Measurements from ENCODE around the gene OR9K2.
"Not testable (repeated sequence)": the region's sequence is repeated elsewhere in the genome, so short reads cannot be mapped to it uniquely, and the experiment has no call there.

OR9K2 gene

DNA sequence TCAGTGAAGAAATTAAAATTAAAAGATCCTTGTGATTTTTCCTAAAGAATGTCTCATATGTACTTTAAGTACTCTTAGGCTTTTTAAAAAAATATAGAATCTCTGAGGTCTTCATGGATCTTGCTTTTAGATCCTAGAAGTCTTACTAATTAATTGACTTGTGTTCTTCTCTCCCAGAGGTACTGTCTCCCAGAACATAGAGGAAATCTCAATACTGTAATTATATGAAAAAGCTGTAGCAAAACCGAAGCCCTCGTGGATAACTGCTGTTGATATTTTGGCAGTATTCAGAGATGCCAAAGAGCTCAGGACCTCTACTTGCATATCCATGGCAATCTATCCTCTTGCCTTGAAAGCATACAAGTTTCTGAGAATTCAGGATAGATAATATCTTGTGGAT is at the start of gene OR9K2:
OR9K2 (plus strand) TSS at position 301 of the 400 bp plus-strand sequence. CDS start 3,429 bp downstream, outside the sequence.
- no peak for DNase-seq (ENCODE audit: low spot score)

- DNase-seq (ENCODE audit: low spot score) = no peak
These were observed 33.6 kb upstream of the OR9K2 start for GRCh38 chr12:55092579-55092978.

DNA sequence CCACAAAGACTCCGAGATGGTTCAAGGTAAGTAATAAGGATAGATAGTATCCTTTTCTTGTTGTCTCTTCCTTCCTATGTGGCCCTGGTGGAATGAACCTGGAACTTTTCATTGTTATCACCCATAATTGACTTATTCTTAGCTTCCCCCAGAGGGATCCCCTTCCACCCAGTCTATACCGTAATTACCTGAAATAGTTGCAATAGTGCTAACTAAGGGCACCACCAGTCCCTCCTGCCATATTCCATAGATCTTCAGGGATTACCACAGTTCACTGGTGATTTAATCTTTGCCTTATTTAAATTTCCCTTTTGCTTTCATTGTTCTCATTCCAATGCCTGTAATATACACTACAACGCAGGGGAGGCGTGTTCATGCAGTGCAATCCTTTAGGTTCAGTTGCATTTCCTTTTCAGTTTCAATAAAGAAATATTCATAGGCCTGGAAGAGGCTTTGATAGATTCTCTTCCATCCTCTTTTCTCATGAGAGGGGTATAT is 13.8 kb upstream of the OR9K2 start:
- DNase-seq (ENCODE audit: low spot score) = no peak

- DNase-seq (ENCODE audit: low spot score) = no peak
These were observed 10.1 kb upstream of the OR9K2 start for GRCh38 chr12:55116152-55116551.

GRCh38 chr12:55132816-55133215 is 6.6 kb downstream of the OR9K2 start:
- no peak for DNase-seq (ENCODE audit: low spot score)

DNA sequence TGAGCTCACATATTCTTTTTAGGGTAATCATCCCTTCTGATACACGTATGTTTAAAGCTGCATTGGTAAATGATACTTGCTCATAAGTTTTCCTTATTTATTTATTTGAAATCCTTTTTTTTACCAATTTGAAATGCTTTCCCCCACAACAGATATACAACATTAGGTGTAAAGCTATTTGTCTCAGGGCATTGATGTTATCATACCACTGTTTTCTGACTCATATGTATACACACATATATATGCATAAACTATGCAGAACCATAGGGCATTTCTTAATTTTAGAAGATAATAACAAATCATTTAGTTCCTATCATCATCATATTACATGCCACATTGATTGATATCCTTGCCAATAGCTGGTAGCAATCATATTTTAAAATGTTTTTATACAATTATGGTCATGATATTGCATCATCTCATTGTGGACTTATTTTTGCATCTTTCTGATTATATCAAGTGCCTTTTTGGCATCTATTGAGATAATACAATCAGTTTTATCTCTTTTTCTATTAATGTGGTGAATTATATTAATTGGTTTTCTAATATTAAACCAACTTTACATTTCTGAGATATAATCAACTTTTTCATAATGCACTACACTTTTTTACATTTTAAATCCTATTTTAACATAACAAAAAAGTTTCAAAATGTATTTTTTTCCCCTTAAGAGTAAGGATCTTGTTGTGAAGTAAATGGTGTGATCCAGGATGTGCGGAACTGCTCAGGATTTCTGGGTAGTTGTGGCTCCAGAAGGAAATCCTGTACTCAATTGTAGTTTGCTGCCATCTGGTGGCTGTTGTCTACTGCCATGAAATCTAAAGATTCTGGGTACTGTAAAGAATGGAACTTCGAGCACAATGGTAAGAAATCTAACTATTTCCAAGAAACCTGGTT is 16.7 kb downstream of the OR9K2 start:
- DNase-seq (ENCODE audit: low spot score) = peak; percentile 9

DNA sequence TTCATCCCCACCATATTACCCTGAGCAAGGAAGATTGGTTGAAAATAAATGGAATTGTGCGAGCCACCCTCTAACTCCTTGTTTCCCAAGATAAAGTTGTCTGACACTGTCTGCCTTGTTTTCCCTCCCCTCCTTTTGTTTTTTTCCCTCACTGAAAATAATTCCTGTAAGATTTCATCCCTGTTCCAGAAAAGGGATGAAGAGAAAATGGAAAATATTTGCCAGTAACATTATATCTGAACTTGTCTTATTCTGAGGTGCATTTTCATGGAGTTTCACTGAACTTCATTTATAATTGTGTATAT is 17.3 kb downstream of the OR9K2 start:
- no peak for DNase-seq (ENCODE audit: low spot score)

DNA sequence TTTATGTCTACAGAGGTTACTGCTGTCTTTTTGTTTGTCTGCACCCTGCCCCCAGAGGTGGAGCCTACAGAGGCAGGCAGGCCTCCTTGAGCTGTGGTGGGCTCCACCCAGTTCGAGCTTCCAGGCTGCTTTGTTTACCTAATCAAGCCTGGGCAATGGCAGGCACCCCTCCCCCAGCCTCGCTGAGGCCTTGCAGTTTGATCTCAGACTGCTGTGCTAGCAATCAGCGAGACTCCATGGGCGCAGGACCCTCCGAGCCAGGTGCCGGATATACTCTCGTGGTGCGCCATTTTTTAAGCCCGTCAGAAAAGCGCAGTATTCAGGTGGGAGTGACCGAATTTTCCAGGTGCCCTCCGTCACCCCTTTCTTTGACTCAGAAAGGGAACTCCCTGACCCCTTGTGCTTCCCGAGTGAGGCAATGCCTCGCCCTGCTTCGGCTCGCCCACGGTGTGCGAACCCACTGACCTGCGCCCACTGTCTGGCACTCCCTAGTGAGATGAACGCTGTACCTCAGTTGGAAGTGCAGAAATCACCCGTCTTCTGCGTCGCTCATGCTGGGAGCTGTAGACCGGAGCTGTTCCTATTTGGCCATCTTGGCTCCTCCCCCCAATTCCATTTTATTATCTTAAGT is 40.9 kb downstream of the OR9K2 start:
- not testable (repeated sequence) for DNase-seq (ENCODE audit: low spot score)

DNA sequence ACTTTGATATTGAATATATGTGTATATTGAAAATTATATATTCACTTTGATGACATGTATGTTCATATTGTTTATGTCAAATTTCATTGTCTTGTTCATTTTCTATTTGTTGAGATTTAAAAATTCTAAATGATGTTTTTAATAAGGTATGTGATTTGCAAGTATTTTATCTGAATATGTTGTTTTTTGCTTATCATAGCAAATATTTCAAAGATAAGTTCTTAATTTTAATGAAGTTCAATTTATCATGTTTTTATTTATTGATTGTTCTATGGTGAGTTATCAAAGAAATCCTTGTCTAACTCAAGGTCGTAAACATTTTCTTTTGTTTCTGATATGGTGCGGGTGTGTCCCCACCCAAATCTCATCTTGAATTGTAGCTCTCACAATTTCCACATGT is 45.2 kb downstream of the OR9K2 start:
- no peak for DNase-seq (ENCODE audit: low spot score)

DNA sequence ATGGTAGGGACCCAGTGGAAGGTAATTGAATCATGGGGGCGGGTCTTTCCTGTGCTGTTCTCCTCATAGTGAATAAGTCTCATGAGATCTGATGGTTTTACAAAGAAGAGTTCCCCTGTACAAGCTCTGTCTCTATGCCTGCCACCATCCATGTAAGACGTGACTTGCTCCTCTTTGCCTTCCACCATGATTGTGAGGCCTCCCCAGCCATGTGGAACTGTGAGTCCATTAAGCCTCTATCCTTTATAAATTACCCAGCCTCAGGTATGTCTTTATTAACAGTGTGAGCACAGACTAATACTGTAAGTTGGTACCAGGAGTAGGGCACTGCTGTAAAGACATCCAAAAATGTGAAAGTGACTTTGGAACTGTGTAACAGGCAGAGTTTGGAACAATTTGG is 45.6 kb downstream of the OR9K2 start:
- not testable (repeated sequence) for DNase-seq (ENCODE audit: low spot score)

DNA sequence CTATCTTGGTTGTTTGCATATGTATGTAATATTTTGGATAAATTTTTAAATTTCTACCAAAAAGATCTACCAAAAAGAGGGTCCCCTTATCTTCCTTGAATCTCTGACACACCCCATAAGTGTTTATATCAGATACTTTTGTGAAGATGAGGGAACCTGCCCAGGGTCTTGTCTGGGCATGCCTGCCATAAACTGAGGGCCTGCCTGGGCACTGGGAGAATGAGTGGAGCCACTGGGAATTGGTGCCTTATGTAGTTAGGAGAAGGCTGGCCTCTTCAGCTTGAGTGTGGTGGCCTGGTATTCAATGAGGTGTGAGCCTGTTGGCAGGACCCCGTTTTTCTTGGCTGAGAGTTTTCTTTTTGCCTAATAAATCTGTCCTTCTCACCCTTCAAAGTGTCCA is 46.5 kb downstream of the OR9K2 start:
- no peak for DNase-seq (ENCODE audit: low spot score)

- DNase-seq (ENCODE audit: low spot score) = no peak
These were observed 47.2 kb downstream of the OR9K2 start for GRCh38 chr12:55173456-55173855.

Measured in germinal center (tissue), 1 donor.